GM23338 (cell line): Measurements from ENCODE around the gene COL1A1. TPM values are rescaled to one million over a fixed set of nuclear protein-coding genes. Genes with fewer than 3 reads are reported as not detected.

Experiments
- ATAC-seq: fragments of 200-7000 bp; cut with Tn5 transposase; 3 replicates; pipeline ENCODE4 v1.9.1; 2020
- DNase-seq: peaks from one replicate; pipeline ENCODE4 v3.0.0-alpha.2; 2015; ENCODE audit warnings: low spot score
- H2AFZ ChIP-seq: fragments of 200-600 bp; sonication (generic); 2 replicates; pipeline ENCODE4 v1.8.0; 2016; ENCODE audit warnings: antibody characterized with exemption, mild to moderate bottlenecking, moderate library complexity
- H3F3A ChIP-seq: fragments of 200-600 bp; sonication (generic); replicated peaks from 2 replicates; pipeline ENCODE4 v1.8.0; 2017; ENCODE audit warnings: antibody characterized with exemption, mixed run types, low read depth
- H3K27ac ChIP-seq: fragments of 200-600 bp; sonication (generic); 2 replicates; pipeline ENCODE4 v1.6.1; 2016; ENCODE audit warnings: low read depth
- H3K27me3 ChIP-seq: fragments of 200-600 bp; sonication (generic); 2 replicates; pipeline ENCODE4 v1.8.0; 2016; ENCODE audit warnings: mild to moderate bottlenecking, mixed run types, moderate library complexity; ENCODE audit not compliant: insufficient read depth
- H3K36me3 ChIP-seq: fragments of 200-600 bp; sonication (generic); 2 replicates; pipeline ENCODE4 v1.8.0; 2016; ENCODE audit warnings: mild to moderate bottlenecking; ENCODE audit not compliant: insufficient read depth
- H3K4me1 ChIP-seq: fragments of 200-600 bp; sonication (generic); 2 replicates; pipeline ENCODE4 v1.8.0; 2016; ENCODE audit warnings: mild to moderate bottlenecking, moderate library complexity; ENCODE audit not compliant: insufficient read depth
- H3K4me2 ChIP-seq: fragments of 200-600 bp; sonication (generic); 2 replicates; pipeline ENCODE4 v1.7.1; 2017; ENCODE audit warnings: mixed run types
- H3K4me3 ChIP-seq: fragments of 200-600 bp; sonication (generic); 2 replicates; pipeline ENCODE4 v1.6.1; 2016; ENCODE audit warnings: mixed run types
- H3K79me2 ChIP-seq: fragments of 200-600 bp; sonication (generic); replicated peaks from 2 replicates; pipeline ENCODE4 v1.8.0; 2017; ENCODE audit warnings: mild to moderate bottlenecking; ENCODE audit not compliant: insufficient read depth
- H3K9me2 ChIP-seq: fragments of 200-600 bp; sonication (generic); 2 replicates; pipeline ENCODE4 v1.8.0; 2017; ENCODE audit not compliant: insufficient read depth
- H4K20me1 ChIP-seq: fragments of 200-600 bp; sonication (generic); replicated peaks from 2 replicates; pipeline ENCODE4 v1.8.0; 2017; ENCODE audit warnings: mild to moderate bottlenecking; ENCODE audit not compliant: insufficient read depth
- H3K27ac Mint-ChIP-seq: 2 replicates; pipeline ENCODE4 v1.8.0; 2020; ENCODE audit warnings: inconsistent platforms, mild to moderate bottlenecking, moderate library complexity, mixed read lengths
- H3K27me3 Mint-ChIP-seq: 3 replicates; pipeline ENCODE4 v1.8.0; 2022; ENCODE audit warnings: low read depth, mild to moderate bottlenecking, moderate library complexity, mixed read lengths, inconsistent platforms; ENCODE audit not compliant: insufficient read depth, poor library complexity
- H3K36me3 Mint-ChIP-seq: 3 replicates; pipeline ENCODE4 v1.8.0; 2021; ENCODE audit warnings: low read depth, mild to moderate bottlenecking, inconsistent platforms, moderate library complexity, mixed read lengths
- H3K4me1 Mint-ChIP-seq: 3 replicates; pipeline ENCODE4 v1.8.0; 2020; ENCODE audit warnings: mild to moderate bottlenecking, inconsistent platforms, mixed read lengths
- H3K4me3 Mint-ChIP-seq: 3 replicates; pipeline ENCODE4 v1.8.0; 2021; ENCODE audit warnings: moderate library complexity, mild to moderate bottlenecking, inconsistent platforms, mixed read lengths
- H3K9me3 Mint-ChIP-seq: 3 replicates; pipeline ENCODE4 v1.8.0; 2020; ENCODE audit warnings: moderate library complexity, mild to moderate bottlenecking, inconsistent platforms, mixed read lengths
- CREB1 ChIP-seq: fragments of 250-450 bp; sonication (Bioruptor Pico); IDR thresholded peaks from 2 replicates; pipeline ENCODE4 v1.5.0; 2020; ENCODE audit warnings: low read depth, mild to moderate bottlenecking, moderate library complexity
- CTCF ChIP-seq, 2 experiments: fragments of 200-600 bp in 1 of 2; sonication (generic) in 1 of 2; conservative IDR thresholded peaks; 2 replicates each; pipeline versions ENCODE4 v1.5.1 to v1.6.1; 2016 to 2017; ENCODE audit warnings: antibody characterized with exemption in 2 of 2, low read depth in 2 of 2, mild to moderate bottlenecking in 2 of 2, moderate library complexity in 1 of 2
- ETS1 ChIP-seq: IDR thresholded peaks from 2 replicates; pipeline ENCODE4 v1.6.1; 2016; ENCODE audit warnings: antibody characterized with exemption
- EZH2 ChIP-seq: fragments of 200-600 bp; sonication (generic); IDR thresholded peaks from one replicate; pipeline ENCODE4 v1.8.0; 2017; ENCODE audit warnings: antibody characterized with exemption, mild to moderate bottlenecking, low read depth; ENCODE audit not compliant: unreplicated experiment
- EZH2phosphoT487 ChIP-seq: fragments of 200-600 bp; sonication (generic); IDR thresholded peaks from one replicate; pipeline ENCODE4 v1.8.1; 2018; ENCODE audit warnings: antibody characterized with exemption; ENCODE audit not compliant: unreplicated experiment
- JUNB ChIP-seq: IDR thresholded peaks from one replicate; pipeline ENCODE4 v1.6.1; 2016; ENCODE audit warnings: antibody characterized with exemption; ENCODE audit not compliant: unreplicated experiment
- NANOG ChIP-seq: IDR thresholded peaks from 2 replicates; pipeline ENCODE4 v1.6.1; 2016; ENCODE audit warnings: antibody characterized with exemption, borderline replicate concordance
- POLR2AphosphoS5 ChIP-seq: IDR thresholded peaks from 2 replicates; pipeline ENCODE4 v1.6.1; 2016; ENCODE audit warnings: antibody characterized with exemption, low read depth
- REST ChIP-seq: IDR thresholded peaks from one replicate; pipeline ENCODE4 v1.6.1; 2018; ENCODE audit warnings: antibody characterized with exemption; ENCODE audit not compliant: unreplicated experiment
- STAT1 ChIP-seq: IDR thresholded peaks from one replicate; pipeline ENCODE4 v1.6.1; 2016; ENCODE audit warnings: antibody characterized with exemption; ENCODE audit not compliant: unreplicated experiment
- ZNF114 ChIP-seq: fragments of 250-450 bp; sonication (Bioruptor Pico); IDR thresholded peaks from 2 replicates; pipeline ENCODE4 v1.5.0; 2020; ENCODE audit warnings: mild to moderate bottlenecking, moderate library complexity
- ZNF331 ChIP-seq: fragments of 250-450 bp; sonication (Bioruptor Pico); IDR thresholded peaks from 2 replicates; pipeline ENCODE4 v1.5.0; 2020; ENCODE audit warnings: low read depth, mild to moderate bottlenecking, moderate library complexity
- ZNF462 ChIP-seq: fragments of 250-450 bp; sonication (Bioruptor Pico); IDR thresholded peaks from 2 replicates; pipeline ENCODE4 v1.5.0; 2020; ENCODE audit warnings: mild to moderate bottlenecking, moderate library complexity
- polyA plus RNA-seq: library from polyadenylated mRNA; unstranded; fragments of >200 nt; fragmentation: Nextera tagmentation; extraction: Ambion mirVana; gene quantifications from 2 replicates; pipeline ENCODE4 v1.2.1, GENCODE V29; 2016
- total RNA-seq: library from RNA; depleted of rRNA; stranded (reverse); fragments of >200 nt; shearing (Covaris generic); gene quantifications from 2 replicates; pipeline ENCODE4 v1.2.3, GENCODE V29; 2014

The COL1A1 gene
- total and polyA plus RNA-seq, 2 experiments from 2014 or later, result 21.2 to 34.3 TPM

GRCh38 chr17:50225701-50226240 is 24.3 kb upstream of the COL1A1 start:
- Mint-ChIP-seq H3K36me3 (peaks cover 17% of the 10 kb centered on the region), H3K9me3 (peaks cover 42% of the 10 kb centered on the region), H3K4me3 (no peak overlapping the region), H3K27ac (no peak overlapping the region), H3K27me3 (peaks cover 2% of the 10 kb centered on the region), H3K4me1 (peaks cover 5% of the 10 kb centered on the region; the same call in 1 of the 3 replicates)
- H3K27me3 ChIP-seq, result no peaks in the 10 kb centered on the region
- DNase-seq (no peak), ATAC-seq (no peak)
- no peaks in the 10 kb centered on the region for H3F3A ChIP-seq
- peaks cover 5% of the 10 kb centered on the region; the same call in 1 of the 2 replicates for H3K9me2 ChIP-seq
- H3K4me2 ChIP-seq, result no peak overlapping the region
- H3K4me1 ChIP-seq, result no peaks in the 10 kb centered on the region
- TF ChIP-seq REST, result no peak
- TF ChIP-seq STAT1, result no peak
- no peak for TF ChIP-seq EZH2phosphoT487
- TF ChIP-seq NANOG, result no peak
- no peak for TF ChIP-seq ZNF331
- TF ChIP-seq EZH2, result no peak
- no peak for TF ChIP-seq CREB1 (CRISPR knock-in tag)
- TF ChIP-seq ETS1, result no peak
- no peak for TF ChIP-seq POLR2AphosphoS5
- TF ChIP-seq CTCF (conservative IDR thresholded peaks at IDR 0.05; ENCODE audit: low read depth in 2 of 2), result no peak
- TF ChIP-seq ZNF114 (CRISPR knock-in tag), result no peak
- no peak for TF ChIP-seq JUNB
- TF ChIP-seq ZNF462, result no peak
- H2AFZ ChIP-seq, result no peak overlapping the region
- H3K36me3 ChIP-seq, result no peaks in the 10 kb centered on the region
- no peak overlapping the region for H3K4me3 ChIP-seq
- H3K27ac ChIP-seq, result no peak overlapping the region
- H4K20me1 ChIP-seq, result no peaks in the 10 kb centered on the region
- H3K79me2 ChIP-seq, result no peaks in the 10 kb centered on the region
